HG02798 (cell line): ENCODE data around the gene DCST2.

ENCODE experiments used
- ATAC-seq: cut with Tn5 transposase; IDR thresholded peaks from one replicate; pipeline ENCODE4 v1.9.1; 2021; ENCODE audit warnings: mild to moderate bottlenecking; ENCODE audit not compliant: unreplicated experiment, poor library complexity

The DCST2 gene

GRCh38 chr1:155050560-155051341, 17.2 kb upstream of the DCST2 start, which contains the start of gene ADAM15:
ADAM15 (plus strand) TSS chr1:155051316; CDS start chr1:155051387, 71 bp downstream.
- peak; percentile 74 for ATAC-seq

- ATAC-seq: no peak
Measured at GRCh38 chr1:155049651-155050559, 16.3 kb upstream of the DCST2 start.

GRCh38 chr1:155048449-155049334, 15.1 kb upstream of the DCST2 start:
- ATAC-seq: no peak

GRCh38 chr1:155044812-155045657, 11.5 kb upstream of the DCST2 start:
- ATAC-seq: peak; percentile 66

GRCh38 chr1:155044365-155044764, 10.8 kb upstream of the DCST2 start:
- ATAC-seq: no peak

- ATAC-seq: no peak
Measured at GRCh38 chr1:155043793-155044192, 10.2 kb upstream of the DCST2 start.

- ATAC-seq: no peak
Measured at GRCh38 chr1:155043301-155043702, 9.7 kb upstream of the DCST2 start.

- no peak for ATAC-seq
Measured at GRCh38 chr1:155042789-155043188, 9.2 kb upstream of the DCST2 start.

- ATAC-seq: no peak
Measured at GRCh38 chr1:155040358-155041093, 6.9 kb upstream of the DCST2 start.

- no peak for ATAC-seq
Measured at GRCh38 chr1:155039308-155039669, 5.7 kb upstream of the DCST2 start.

- no peak for ATAC-seq
Measured at GRCh38 chr1:155038602-155039307, 5.2 kb upstream of the DCST2 start.

GRCh38 chr1:155037851-155038441, 4.4 kb upstream of the DCST2 start:
- no peak for ATAC-seq

- no peak for ATAC-seq
Measured at GRCh38 chr1:155037043-155037442, 3.5 kb upstream of the DCST2 start.

- no peak for ATAC-seq
Measured at GRCh38 chr1:155035936-155036335, 2.4 kb upstream of the DCST2 start.

- no peak for ATAC-seq
Measured at GRCh38 chr1:155034318-155035208, 982 bp upstream of the DCST2 start.

- no peak for ATAC-seq
Measured at GRCh38 chr1:155032886-155033285, 695 bp downstream of the DCST2 start.

GRCh38 chr1:155030899-155031298, 2.7 kb downstream of the DCST2 start:
- ATAC-seq: no peak
